HL-60 (cell line): ENCODE measurements around the gene PIK3C3.

Experiments used
- DNase-seq, 2 experiments: peaks; one replicate each; pipeline ENCODE4 v3.0.0-alpha.2; 2010 to 2020; ENCODE audit warnings: low read depth in 1 of 2, low spot score in 1 of 2
- H3K27ac ChIP-seq: fragments of 250-450 bp; sonication (Bioruptor Pico); replicated peaks from 2 replicates; pipeline ENCODE4 v1.5.1; 2020; ENCODE audit warnings: mild to moderate bottlenecking, moderate library complexity
- H3K27me3 ChIP-seq: fragments of 250-450 bp; sonication (Bioruptor Pico); 2 replicates; pipeline ENCODE4 v1.5.1; 2021; ENCODE audit warnings: mild to moderate bottlenecking, moderate library complexity; ENCODE audit not compliant: insufficient read depth, poor library complexity, severe bottlenecking
- H3K4me3 ChIP-seq: replicated peaks from 2 replicates; pipeline ENCODE4 v1.5.1; 2011; ENCODE audit warnings: mild to moderate bottlenecking, control low read depth, low read length; ENCODE audit not compliant: insufficient read depth
- CTCF ChIP-seq: IDR thresholded peaks from one replicate; pipeline ENCODE4 v1.5.1; 2011; ENCODE audit warnings: low read length, control low read depth, inconsistent platforms; ENCODE audit not compliant: insufficient read depth
- GABPA ChIP-seq: IDR thresholded peaks from 2 replicates; pipeline ENCODE4 v1.6.1; 2012; ENCODE audit warnings: low read depth
- POLR2AphosphoS5 ChIP-seq: IDR thresholded peaks from 2 replicates; pipeline ENCODE4 v1.6.1; 2012; ENCODE audit warnings: low read depth
- REST ChIP-seq: IDR thresholded peaks from 2 replicates; pipeline ENCODE4 v1.6.1; 2012; ENCODE audit warnings: low read depth; ENCODE audit not compliant: insufficient replicate concordance
- SPI1 ChIP-seq: IDR thresholded peaks from 2 replicates; pipeline ENCODE4 v1.6.1; 2012; ENCODE audit warnings: low read depth, mild to moderate bottlenecking, borderline replicate concordance

PIK3C3 gene

GRCh38 chr18:41922841-41923240 is 32.2 kb upstream of the PIK3C3 start:
- no peak overlapping the region for H3K27ac ChIP-seq
- no peak for DNase-seq
- TF ChIP-seq POLR2AphosphoS5: no peak
- TF ChIP-seq GABPA: no peak
- TF ChIP-seq CTCF: no peak
- H3K4me3 ChIP-seq: no peak overlapping the region
- peaks cover 4% of the 10 kb centered on the region for H3K27me3 ChIP-seq

- no peak for TF ChIP-seq CTCF
- no peak for TF ChIP-seq GABPA
- no peak for TF ChIP-seq POLR2AphosphoS5
- TF ChIP-seq REST: no peak
- Histone ChIP-seq H3K27me3 (peaks cover 4% of the 10 kb centered on the region), H3K27ac (no peak overlapping the region), H3K4me3 (no peak overlapping the region)
- peak in 1 of 2 experiments; percentile 33 for DNase-seq
Measured at GRCh38 chr18:41923446-41923845, 31.6 kb upstream of the PIK3C3 start.

- no peak overlapping the region for H3K27ac ChIP-seq
- no peaks in the 10 kb centered on the region for H3K27me3 ChIP-seq
- no peak overlapping the region for H3K4me3 ChIP-seq
- DNase-seq: no peak
- TF ChIP-seq POLR2AphosphoS5: no peak
- no peak for TF ChIP-seq CTCF
- no peak for TF ChIP-seq SPI1
- TF ChIP-seq REST: no peak
- no peak for TF ChIP-seq GABPA
Measured at GRCh38 chr18:41928581-41928980, 26.5 kb upstream of the PIK3C3 start.

- DNase-seq: no peak
- Histone ChIP-seq H3K27me3 (no peaks in the 10 kb centered on the region), H3K27ac (no peak overlapping the region), H3K4me3 (no peak overlapping the region)
- TF ChIP-seq GABPA (no peak), REST (no peak), POLR2AphosphoS5 (no peak), SPI1 (no peak), CTCF (no peak)
Measured at GRCh38 chr18:41932899-41933298, 22.1 kb upstream of the PIK3C3 start.
